ENCODE data around the gene MBOAT2.
A peak's percentile ranks its signal among the peaks of the same experiment; 100 is the strongest.
"Not testable (repeated sequence)": the region's sequence is repeated elsewhere in the genome, so short reads cannot be mapped to it uniquely, and the experiment has no call there.

MBOAT2 gene

GRCh38 chr2:8915941-8916340 lies 87.5 kb downstream of the MBOAT2 start:
- intact Hi-C loops (cut with DNase I) = no loop called here
- no peak for DNase-seq

DNA sequence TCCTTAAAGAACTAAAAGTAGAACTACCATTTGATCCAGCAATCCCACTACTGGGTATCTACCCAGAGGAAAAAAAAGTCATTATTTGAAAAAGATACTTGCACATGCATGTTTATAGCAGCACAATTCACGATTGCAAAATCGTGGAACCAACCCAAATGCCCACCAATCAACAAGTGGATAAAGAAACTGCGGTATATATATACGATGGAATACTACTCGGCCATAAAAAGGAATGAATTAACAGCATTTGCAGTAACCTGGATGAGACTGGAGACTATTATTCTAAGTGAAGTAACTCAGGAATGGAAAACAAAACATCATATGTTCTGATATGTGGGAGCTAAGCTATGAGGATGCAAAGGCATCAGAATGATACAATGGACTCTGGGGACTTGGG lies 89.7 kb downstream of the MBOAT2 start:
- DNase-seq; intact Hi-C loops (cut with DNase I): not testable (repeated sequence)

GRCh38 chr2:8907764-8908288 lies 95.7 kb downstream of the MBOAT2 start:
- intact Hi-C loops (cut with DNase I) = no loop called here
- no peak for DNase-seq

- intact Hi-C loops (cut with DNase I); DNase-seq: not testable (repeated sequence)
These were observed 99.6 kb downstream of the MBOAT2 start for GRCh38 chr2:8903924-8904323.

DNA sequence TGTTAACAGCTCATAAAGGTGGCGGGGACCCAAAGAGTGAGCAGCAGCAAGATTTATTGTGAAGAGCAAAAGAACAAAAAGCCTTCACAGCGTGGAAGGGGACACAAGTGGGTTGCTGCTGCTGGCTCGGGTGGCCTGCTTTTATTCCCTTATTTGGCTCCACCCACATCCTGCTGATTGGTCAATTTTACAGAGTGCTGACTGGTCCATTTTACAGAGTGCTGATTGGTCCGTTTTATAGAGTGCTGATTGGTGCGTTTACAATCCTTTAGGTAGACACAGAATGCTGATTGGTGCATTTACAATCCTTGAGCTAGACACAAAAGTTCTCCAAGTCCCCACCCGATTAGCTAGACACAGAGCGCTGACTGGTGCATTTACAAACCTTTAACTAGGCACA lies 100.7 kb downstream of the MBOAT2 start:
- DNase-seq; intact Hi-C loops (cut with DNase I): not testable (repeated sequence)

DNA sequence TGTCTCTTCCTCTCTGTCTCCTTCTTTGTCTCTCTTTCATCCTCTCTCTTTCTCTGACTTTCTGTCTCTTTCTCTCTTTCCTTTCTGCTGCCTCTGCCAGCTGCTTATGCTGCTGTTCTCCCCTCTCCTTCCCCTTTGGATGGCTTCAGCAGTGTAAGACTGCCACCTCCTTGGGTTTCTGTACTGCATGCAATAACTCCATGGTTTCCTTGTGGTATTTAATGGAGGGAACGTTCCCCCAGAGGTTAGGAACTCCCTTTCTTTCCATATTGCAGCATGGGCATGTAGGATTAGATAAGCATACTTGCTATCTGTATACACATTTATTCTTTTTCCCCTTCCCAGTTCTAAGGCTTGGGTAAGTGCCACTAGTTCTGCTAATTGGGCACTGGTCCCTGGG lies 106.3 kb downstream of the MBOAT2 start:
- intact Hi-C loops (cut with DNase I); DNase-seq: not testable (repeated sequence)

- DNase-seq; intact Hi-C loops (cut with DNase I): not testable (repeated sequence)
These were observed 106.8 kb downstream of the MBOAT2 start for GRCh38 chr2:8896671-8897070.

- intact Hi-C loops (cut with DNase I) = not testable (repeated sequence)
These were observed 108.2 kb downstream of the MBOAT2 start for GRCh38 chr2:8895087-8895912.

DNA sequence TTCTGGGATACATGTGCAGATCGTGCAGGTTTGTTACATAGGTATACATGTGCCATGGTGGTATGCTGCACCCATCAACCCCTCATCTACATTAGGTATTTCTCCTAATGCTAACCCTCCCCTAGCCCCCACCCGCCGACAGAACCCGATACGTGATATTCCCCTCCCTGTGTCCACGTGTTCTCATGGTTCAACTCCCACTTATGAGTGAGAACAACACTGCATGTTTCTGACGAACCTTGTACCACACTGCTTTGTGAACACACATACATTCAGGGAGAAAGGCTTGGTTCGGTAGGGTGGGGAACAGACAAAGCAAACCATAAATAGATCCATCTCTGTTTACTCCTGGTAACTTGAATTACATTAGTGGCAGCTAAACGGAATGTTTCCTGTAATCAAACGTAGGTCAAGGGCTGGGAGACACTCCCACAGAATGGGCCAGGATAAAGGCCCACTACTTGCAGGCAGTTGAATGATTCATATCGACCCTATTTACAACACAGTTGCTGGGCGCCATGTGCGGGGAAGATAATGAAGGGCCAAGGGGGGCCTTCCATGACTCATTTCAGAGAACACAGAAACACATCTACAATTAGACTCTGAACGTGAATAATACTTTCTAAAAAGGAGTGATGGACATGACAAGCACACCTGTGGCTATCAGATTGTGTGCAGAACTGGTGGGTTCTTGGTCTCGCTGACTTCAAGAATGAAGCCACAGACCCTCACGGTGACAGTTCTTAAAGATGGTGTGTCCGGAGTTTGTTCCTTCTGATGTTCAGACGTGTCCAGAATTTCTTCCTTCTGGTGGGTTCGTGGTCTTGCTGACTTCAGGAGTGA lies 109.3 kb downstream of the MBOAT2 start:
- intact Hi-C loops (cut with DNase I) = no loop called here

More at GRCh38 chr2:8895087-8895912, 108.2 kb downstream of the MBOAT2 start:
- not testable (repeated sequence) for DNase-seq

GRCh38 chr2:8893474-8893873 lies 110.0 kb downstream of the MBOAT2 start:
- no peak for DNase-seq
- intact Hi-C loops (cut with DNase I) = no loop called here

More for the DNA sequence above, 109.3 kb downstream of the MBOAT2 start:
- no peak for DNase-seq

- intact Hi-C loops (cut with DNase I) = no loop called here
These were observed 111.4 kb downstream of the MBOAT2 start for GRCh38 chr2:8892111-8892510.

GRCh38 chr2:8889978-8890377 lies 113.5 kb downstream of the MBOAT2 start:
- intact Hi-C loops (cut with DNase I) = no loop called here

More at GRCh38 chr2:8892111-8892510, 111.4 kb downstream of the MBOAT2 start:
- DNase-seq = no peak

DNA sequence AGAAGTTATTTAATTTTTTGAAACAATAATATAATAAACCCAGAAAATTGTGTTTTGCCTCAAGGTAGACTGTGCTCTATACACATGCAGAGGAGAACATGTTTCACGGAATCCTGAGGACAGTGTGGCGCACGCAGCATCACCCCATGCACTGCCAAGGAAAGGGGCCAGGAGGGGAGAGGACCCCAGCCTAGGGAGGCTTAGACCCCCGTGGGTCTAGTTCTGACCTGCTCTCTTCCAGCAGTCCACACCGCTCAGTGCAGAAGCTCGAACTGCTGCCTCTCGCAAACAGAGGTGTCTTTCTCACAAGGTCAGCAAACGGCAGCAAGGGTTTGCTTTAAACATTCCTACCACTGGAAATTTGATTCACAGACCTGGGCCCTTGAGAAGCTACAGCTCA lies 114.5 kb downstream of the MBOAT2 start:
- DNase-seq = no peak
- intact Hi-C loops (cut with DNase I) = no loop called here

More at GRCh38 chr2:8889978-8890377, 113.5 kb downstream of the MBOAT2 start:
- no peak for DNase-seq

- intact Hi-C loops (cut with DNase I) = no loop called here
- DNase-seq = no peak
These were observed 116.6 kb downstream of the MBOAT2 start for GRCh38 chr2:8886876-8887275.

GRCh38 chr2:8886202-8886518 lies 117.3 kb downstream of the MBOAT2 start:
- intact Hi-C loops (cut with DNase I) = no loop called here
- DNase-seq = no peak

GRCh38 chr2:8885449-8886201 lies 117.9 kb downstream of the MBOAT2 start:
- intact Hi-C loops (cut with DNase I) = no loop called here
- no peak for DNase-seq

GRCh38 chr2:8884812-8885211 lies 118.7 kb downstream of the MBOAT2 start:
- intact Hi-C loops (cut with DNase I) = no loop called here
- no peak for DNase-seq

DNA sequence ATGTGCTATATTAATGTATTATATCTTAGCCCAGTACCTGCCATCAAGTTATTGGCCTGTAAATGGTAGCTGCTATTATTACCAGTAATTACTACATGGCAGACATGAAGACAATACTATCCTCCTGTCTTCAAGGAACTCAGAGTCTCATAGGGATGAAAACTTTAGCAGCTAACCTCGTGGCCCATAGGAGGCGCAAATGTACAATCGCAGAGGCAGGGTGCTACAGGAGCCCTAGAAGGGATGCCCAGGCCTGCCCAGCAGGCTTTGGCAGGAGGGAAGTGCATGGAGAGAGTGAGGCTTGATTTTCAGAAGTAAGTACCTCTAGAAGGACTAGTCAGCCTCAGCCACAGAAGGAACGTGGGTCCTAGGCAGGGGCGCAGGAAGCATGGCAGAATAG lies 121.4 kb downstream of the MBOAT2 start:
- intact Hi-C loops (cut with DNase I) = no loop called here
- DNase-seq = peak in 2 of 10 donors; percentile 29 to 36

DNA sequence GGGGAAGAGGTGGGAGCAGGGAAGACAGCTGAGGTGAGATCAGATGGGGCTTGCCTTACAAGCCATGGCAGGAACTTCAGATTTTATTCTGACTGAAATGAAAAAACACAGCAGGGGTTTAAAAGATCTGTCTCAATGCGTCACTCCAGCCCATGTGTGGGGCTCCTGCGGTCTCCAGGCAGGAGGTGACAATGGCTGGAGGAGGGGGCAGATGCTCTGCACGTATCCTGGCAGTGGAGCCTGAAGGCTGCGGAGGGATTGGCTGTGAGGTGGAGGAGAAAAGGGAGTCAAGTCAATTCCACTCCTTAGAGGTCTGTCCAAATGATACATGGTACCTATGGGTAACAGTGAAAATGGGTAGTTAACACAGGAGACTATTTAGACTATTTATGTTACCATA lies 125.6 kb downstream of the MBOAT2 start:
- no peak for DNase-seq
- intact Hi-C loops (cut with DNase I) = loop anchor here (10.0 kb wide), 1 partner anchor 117 kb away; no protein-coding TSS in a partner anchor

DNA sequence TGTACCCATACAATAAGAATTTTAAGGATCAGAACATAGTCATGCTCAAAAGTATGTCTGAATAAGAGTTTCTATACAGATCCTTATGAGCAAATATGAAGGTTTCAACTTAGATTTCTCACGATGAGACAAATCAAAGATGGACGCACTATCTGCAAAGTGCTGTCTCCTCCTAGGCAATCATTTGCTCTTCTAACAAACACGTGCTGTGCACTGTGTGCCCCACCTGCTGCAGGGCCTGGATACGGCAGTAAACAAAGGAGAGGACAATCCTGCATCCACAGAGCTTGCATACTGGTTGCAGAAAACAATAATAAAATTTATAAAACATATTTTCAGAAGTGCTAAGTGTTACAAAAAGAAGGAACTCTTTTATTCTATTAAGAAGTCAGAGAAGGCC lies 126.2 kb downstream of the MBOAT2 start:
- intact Hi-C loops (cut with DNase I) = loop anchor here (10.0 kb wide), 1 partner anchor 117 kb away; no protein-coding TSS in a partner anchor
- DNase-seq = no peak
